ENCODE measurements around the gene DOK4.

Gene DOK4

GRCh38 chr16:57518922-57519321 lies 32.6 kb upstream of the DOK4 start:
- no peak for DNase-seq

- no peak for DNase-seq
Observed at GRCh38 chr16:57518520-57518919, 32.2 kb upstream of the DOK4 start.

GRCh38 chr16:57517397-57518367 lies 31.4 kb upstream of the DOK4 start:
- DNase-seq: no peak

- no peak for DNase-seq
Observed at GRCh38 chr16:57516773-57517172, 30.5 kb upstream of the DOK4 start.

- DNase-seq: no peak
Observed at GRCh38 chr16:57516176-57516725, 30.0 kb upstream of the DOK4 start.

- no peak for DNase-seq
Observed at GRCh38 chr16:57514791-57515600, 28.7 kb upstream of the DOK4 start.

GRCh38 chr16:57514371-57514770 lies 28.1 kb upstream of the DOK4 start:
- no peak for DNase-seq

GRCh38 chr16:57513371-57514102 lies 27.2 kb upstream of the DOK4 start:
- no peak for DNase-seq

- DNase-seq: no peak
Observed at GRCh38 chr16:57512296-57513001, 26.2 kb upstream of the DOK4 start.

GRCh38 chr16:57510016-57510871 lies 24.0 kb upstream of the DOK4 start:
- no peak for DNase-seq

- DNase-seq: no peak
Observed at GRCh38 chr16:57509231-57509923, 23.1 kb upstream of the DOK4 start.

- DNase-seq: no peak
Observed at GRCh38 chr16:57508035-57508425, 21.7 kb upstream of the DOK4 start.

GRCh38 chr16:57507136-57508034 lies 21.1 kb upstream of the DOK4 start:
- no peak for DNase-seq

GRCh38 chr16:57505169-57505568 lies 18.9 kb upstream of the DOK4 start:
- no peak for DNase-seq

GRCh38 chr16:57504491-57504890 lies 18.2 kb upstream of the DOK4 start:
- DNase-seq: no peak

- DNase-seq: no peak
Observed at GRCh38 chr16:57504001-57504400, 17.7 kb upstream of the DOK4 start.

- no peak for DNase-seq
Observed at GRCh38 chr16:57503366-57503765, 17.1 kb upstream of the DOK4 start.

GRCh38 chr16:57502048-57502775 lies 15.9 kb upstream of the DOK4 start:
- DNase-seq: no peak

- no peak for DNase-seq
Observed at GRCh38 chr16:57501492-57501891, 15.2 kb upstream of the DOK4 start.

Data from NCI-H226 (cell line).